Measurements from ENCODE around the gene SNAPC2. TPM values are rescaled to one million over a fixed set of nuclear protein-coding genes. Genes with fewer than 3 reads are reported as not detected.

Gene SNAPC2
- 11.3 TPM for total RNA-seq

GRCh38 chr19:7919610-7920518, at the start of gene SNAPC2:
SNAPC2 (plus strand) TSS chr19:7920338; CDS start chr19:7920367, 29 bp downstream.
- DNase-seq (ENCODE audit: low read depth in 2 of 3, low spot score in 2 of 3): peak; percentile 95 to 96 (median 96)

- DNase-seq (ENCODE audit: low read depth in 2 of 3, low spot score in 2 of 3): peak in 2 of 3 donors; percentile 83 to 85
These were observed 49.3 kb upstream of the SNAPC2 start for GRCh38 chr19:7870571-7871436.

- DNase-seq (ENCODE audit: low read depth in 2 of 3, low spot score in 2 of 3): peak; percentile 62 to 96 (median 96)
These were observed 48.5 kb upstream of the SNAPC2 start for GRCh38 chr19:7871437-7872305.

- no peak for DNase-seq (ENCODE audit: low read depth in 2 of 3, low spot score in 2 of 3)
These were observed 47.6 kb upstream of the SNAPC2 start for GRCh38 chr19:7872306-7873204.

GRCh38 chr19:7873304-7874075, 46.6 kb upstream of the SNAPC2 start:
- no peak for DNase-seq (ENCODE audit: low read depth in 2 of 3, low spot score in 2 of 3)

GRCh38 chr19:7874076-7874896, 45.9 kb upstream of the SNAPC2 start, which contains the start of gene PRR36:
PRR36 (minus strand) TSS chr19:7874390; CDS start chr19:7873689, 701 bp downstream.
- DNase-seq (ENCODE audit: low read depth in 2 of 3, low spot score in 2 of 3): peak in 2 of 3 donors; percentile 41 to 57

- DNase-seq (ENCODE audit: low read depth in 2 of 3, low spot score in 2 of 3): no peak
These were observed 45.3 kb upstream of the SNAPC2 start for GRCh38 chr19:7874897-7875273.

- no peak for DNase-seq (ENCODE audit: low read depth in 2 of 3, low spot score in 2 of 3)
These were observed 42.8 kb upstream of the SNAPC2 start for GRCh38 chr19:7877249-7877836.

GRCh38 chr19:7879111-7879807, 40.9 kb upstream of the SNAPC2 start:
- DNase-seq (ENCODE audit: low read depth in 2 of 3, low spot score in 2 of 3): no peak

- peak in 1 of 3 donors; percentile 15 for DNase-seq (ENCODE audit: low read depth in 2 of 3, low spot score in 2 of 3)
These were observed 40.3 kb upstream of the SNAPC2 start for GRCh38 chr19:7879836-7880235.

GRCh38 chr19:7881910-7882309, 38.2 kb upstream of the SNAPC2 start:
- no peak for DNase-seq (ENCODE audit: low read depth in 2 of 3, low spot score in 2 of 3)

- DNase-seq (ENCODE audit: low read depth in 2 of 3, low spot score in 2 of 3): no peak
These were observed 37.0 kb upstream of the SNAPC2 start for GRCh38 chr19:7883105-7883504.

- no peak for DNase-seq (ENCODE audit: low read depth in 2 of 3, low spot score in 2 of 3)
These were observed 36.2 kb upstream of the SNAPC2 start for GRCh38 chr19:7883796-7884570.

GRCh38 chr19:7885818-7886217, 34.3 kb upstream of the SNAPC2 start:
- no peak for DNase-seq (ENCODE audit: low read depth in 2 of 3, low spot score in 2 of 3)

- DNase-seq (ENCODE audit: low read depth in 2 of 3, low spot score in 2 of 3): no peak
These were observed 32.6 kb upstream of the SNAPC2 start for GRCh38 chr19:7887408-7888144.

Data from hematopoietic multipotent progenitor cell (in vitro differentiated cells).